HG02840 (cell line): ENCODE data around the gene IL36RN.
"Not testable (repeated sequence)": the region's sequence is repeated elsewhere in the genome, so short reads cannot be mapped to it uniquely, and the experiment has no call there.

Experiments used
- ATAC-seq: cut with Tn5 transposase; IDR thresholded peaks from one replicate; pipeline ENCODE4 v1.9.1; 2021; ENCODE audit warnings: mild to moderate bottlenecking, moderate library complexity, moderate number of reproducible peaks; ENCODE audit not compliant: unreplicated experiment, low FRiP score

IL36RN gene

DNA sequence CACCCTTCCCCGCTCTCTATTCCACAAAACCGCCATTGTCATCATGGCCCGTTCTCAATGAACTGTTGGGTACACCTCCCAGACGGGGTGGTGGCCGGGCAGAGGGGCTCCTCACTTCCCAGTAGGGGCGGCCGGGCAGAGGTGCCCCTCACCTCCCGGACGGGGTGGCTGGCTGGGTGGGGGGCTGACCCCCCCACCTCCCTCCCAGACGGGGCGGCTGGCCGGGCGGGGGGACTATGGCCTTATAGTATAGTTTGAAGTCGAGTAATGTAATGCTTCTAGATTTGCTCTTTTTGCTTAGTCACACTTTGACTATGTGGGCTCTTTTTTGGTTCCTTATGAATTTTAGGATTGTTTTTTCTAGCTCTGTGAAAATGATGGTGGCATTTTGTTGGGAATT, 37.3 kb downstream of the IL36RN start:
- ATAC-seq, result not testable (repeated sequence)

GRCh38 chr2:113096842-113097618, 38.0 kb downstream of the IL36RN start:
- ATAC-seq, result not testable (repeated sequence)

DNA sequence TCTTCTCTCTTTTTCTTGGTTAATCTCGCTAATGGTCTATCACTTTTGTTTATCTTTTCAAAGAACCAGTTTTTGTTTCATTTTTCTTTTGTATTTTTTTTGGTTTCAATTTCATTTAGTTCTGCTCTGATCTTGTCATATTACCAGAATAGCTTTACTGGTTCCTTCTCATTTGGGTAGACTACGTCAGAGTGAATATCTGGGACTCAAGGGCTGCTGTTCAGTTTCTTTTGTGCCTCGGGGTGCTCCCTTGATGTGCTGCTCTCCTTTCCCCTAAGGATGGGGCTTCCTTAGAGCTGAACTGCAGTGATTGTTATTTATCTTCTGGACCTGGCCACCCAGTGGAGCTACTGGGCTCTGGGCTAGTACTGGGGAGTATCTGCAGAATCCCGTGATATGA, 39.0 kb downstream of the IL36RN start:
- no peak for ATAC-seq

- ATAC-seq, result no peak
These were observed 39.5 kb downstream of the IL36RN start for GRCh38 chr2:113098532-113098931.

DNA sequence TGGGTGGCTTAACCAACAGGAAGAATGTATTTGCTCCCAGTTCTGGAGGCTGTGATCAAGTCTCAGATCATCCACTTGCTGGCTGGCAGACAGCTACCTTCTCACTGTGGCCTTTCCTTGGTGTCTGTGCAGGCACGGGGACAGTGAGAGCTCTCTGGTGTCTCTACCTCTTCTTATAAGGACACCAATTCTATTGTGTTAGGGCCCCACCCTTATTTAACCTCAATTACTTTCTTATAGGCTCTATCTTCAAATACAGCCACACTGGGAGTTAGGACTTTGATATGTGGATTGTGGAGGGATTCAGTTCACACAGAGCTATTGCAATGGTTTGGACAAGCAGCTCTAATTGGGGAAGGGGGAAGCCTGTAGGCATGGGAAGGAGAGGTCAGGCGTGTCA, 43.1 kb downstream of the IL36RN start:
- ATAC-seq, result no peak

GRCh38 chr2:113103277-113103676, 44.3 kb downstream of the IL36RN start:
- no peak for ATAC-seq

- no peak for ATAC-seq
These were observed 45.1 kb downstream of the IL36RN start for GRCh38 chr2:113104054-113104611.

GRCh38 chr2:113105047-113105785, 46.2 kb downstream of the IL36RN start:
- ATAC-seq, result no peak

DNA sequence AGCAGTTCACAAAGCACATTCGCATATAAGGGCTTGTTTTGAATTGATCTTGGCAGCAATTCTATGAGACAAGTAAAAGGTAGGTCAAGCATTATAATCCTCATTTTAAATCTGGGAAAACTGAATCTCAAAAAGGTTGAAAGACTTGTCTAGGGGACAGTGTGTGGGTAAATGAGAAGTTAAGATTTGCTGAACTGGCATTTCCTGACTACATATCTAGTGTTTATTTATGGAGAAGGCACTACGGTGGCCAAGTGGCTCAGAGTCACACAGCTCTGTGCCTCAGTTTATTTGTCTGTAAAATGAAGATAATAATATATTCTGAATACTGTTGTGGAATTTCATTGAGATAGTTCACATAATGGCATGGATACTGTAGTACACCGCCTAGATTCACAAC, 52.1 kb downstream of the IL36RN start:
- ATAC-seq, result no peak

- ATAC-seq, result no peak
These were observed 52.9 kb downstream of the IL36RN start for GRCh38 chr2:113111823-113112287.

DNA sequence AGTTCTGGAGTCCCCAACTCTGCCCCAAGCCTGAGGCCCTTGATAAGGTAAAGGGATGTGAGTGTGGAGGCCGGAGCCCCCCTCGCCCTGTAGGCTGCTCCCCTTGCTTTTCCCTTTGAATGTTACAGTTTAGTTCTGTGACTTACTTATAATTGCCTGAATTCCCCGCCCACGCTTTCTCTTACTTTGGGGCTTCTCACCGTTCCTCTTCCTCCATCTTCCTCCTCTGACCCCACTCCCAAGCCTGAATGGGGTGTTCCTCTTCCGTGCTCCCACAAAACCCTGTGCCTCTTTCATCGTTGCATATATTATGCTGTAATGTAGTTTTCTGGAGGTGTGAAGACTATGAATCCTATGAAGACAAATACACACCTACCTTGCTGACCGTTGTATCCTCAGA, 53.4 kb downstream of the IL36RN start:
- no peak for ATAC-seq

DNA sequence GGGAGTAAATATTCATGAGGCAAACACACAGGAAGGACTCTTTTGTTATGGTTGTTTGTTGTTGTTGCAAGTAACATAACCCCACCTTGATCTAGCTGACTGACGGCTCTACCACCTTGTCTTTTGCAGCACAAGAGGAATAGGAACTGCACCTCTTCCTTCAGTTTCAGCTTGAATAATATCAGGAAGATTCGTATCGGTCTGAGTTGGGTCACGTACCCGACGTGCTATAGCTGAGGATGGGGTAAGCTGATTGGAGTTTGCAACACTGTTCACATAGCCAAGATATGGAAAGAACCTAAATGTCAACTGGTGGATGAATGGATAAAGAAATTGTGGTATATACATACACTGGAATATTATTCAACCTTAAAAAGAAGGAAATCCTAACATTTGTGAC, 53.9 kb downstream of the IL36RN start:
- ATAC-seq, result no peak

DNA sequence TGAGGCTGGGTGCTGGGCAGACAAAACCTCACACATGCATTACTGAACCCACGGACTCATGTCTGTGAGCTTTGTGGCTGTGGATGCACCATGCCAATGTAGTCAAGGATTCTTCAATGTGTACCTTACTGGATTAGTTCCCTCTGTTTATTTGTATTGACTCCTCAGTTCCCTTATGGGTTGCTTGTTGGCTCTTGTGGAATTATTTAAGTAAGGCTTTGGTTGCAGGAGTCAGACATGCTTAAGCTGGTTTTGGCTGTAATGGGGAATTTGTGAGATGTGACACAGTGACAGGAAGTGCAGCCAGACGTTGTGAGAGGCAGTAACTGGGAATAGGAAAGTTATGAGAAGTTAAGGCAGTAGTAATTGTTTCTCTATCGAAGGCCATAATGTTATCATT, 54.8 kb downstream of the IL36RN start:
- ATAC-seq, result no peak
